ENCODE measurements around the gene SIX1. TPM values are rescaled to one million over a fixed set of nuclear protein-coding genes. Genes with fewer than 3 reads are reported as not detected.

The SIX1 gene
- total and polyA plus RNA-seq, 5 experiments from 2014 or later: not detected

- no peaks in the 10 kb centered on the region for H3K36me3 Mint-ChIP-seq
- no peak overlapping the region for H3K27ac Mint-ChIP-seq
- H3K27me3 Mint-ChIP-seq: peaks cover 6 to 23% (median 10%) of the 10 kb centered on the region in 5 donors
- no peaks in the 10 kb centered on the region for H3K9me3 Mint-ChIP-seq
- H3K4me3 Mint-ChIP-seq: no peak overlapping the region
- DNase-seq (no peak), ATAC-seq (no peak)
- POLR2A ChIA-PET: no interaction called here
- no peaks in the 10 kb centered on the region for H3K4me1 Mint-ChIP-seq
These were observed 55.2 kb downstream of the SIX1 start for GRCh38 chr14:60594062-60594461.

Other genes starting within 250 kb of the SIX1 start
- gene C14orf39, start 163.4 kb downstream of the SIX1 start, total RNA-seq: not detected
- not detected for gene C14orf39, start 163.4 kb downstream of the SIX1 start, polyA plus RNA-seq
- not detected for gene SIX6, start 140.3 kb downstream of the SIX1 start, total RNA-seq
- not detected for gene SIX6, start 140.3 kb downstream of the SIX1 start, polyA plus RNA-seq
- gene SIX4, start 74.9 kb upstream of the SIX1 start, total RNA-seq: not detected
- gene SIX4, start 74.9 kb upstream of the SIX1 start, polyA plus RNA-seq: not detected
- gene MNAT1, start 85.3 kb upstream of the SIX1 start, total RNA-seq: 10 to 100 TPM; 19.1 to 19.6 TPM
- gene MNAT1, start 85.3 kb upstream of the SIX1 start, polyA plus RNA-seq: 10 to 100 TPM; 16.4 to 21.7 (median 17.3) TPM